Thyroid gland (tissue), 4 donors: ENCODE results near the gene RAB9B.

Source experiments
- POLR2A ChIP-seq, 2 donors: fragments of 450-650 bp; IDR thresholded peaks; one replicate each; pipeline ENCODE4 v1.6.1; 2017; ENCODE audit warnings: antibody characterized with exemption in 2 of 2, mild to moderate bottlenecking in 2 of 2, moderate library complexity in 1 of 2
- TF ChIP-seq, protein P1 (sequence below), 6 experiments: fragments of 200-600 bp in 3 of 6; fragments of 450-650 bp in 3 of 6; sonication (generic) in 3 of 6; IDR thresholded peaks; one replicate each; pipeline ENCODE4 v1.5.1; 2016 to 2019; ENCODE audit warnings: antibody characterized with exemption in 6 of 6, mild to moderate bottlenecking in 2 of 6, inconsistent platforms in 1 of 6, moderate library complexity in 1 of 6

DNA sequence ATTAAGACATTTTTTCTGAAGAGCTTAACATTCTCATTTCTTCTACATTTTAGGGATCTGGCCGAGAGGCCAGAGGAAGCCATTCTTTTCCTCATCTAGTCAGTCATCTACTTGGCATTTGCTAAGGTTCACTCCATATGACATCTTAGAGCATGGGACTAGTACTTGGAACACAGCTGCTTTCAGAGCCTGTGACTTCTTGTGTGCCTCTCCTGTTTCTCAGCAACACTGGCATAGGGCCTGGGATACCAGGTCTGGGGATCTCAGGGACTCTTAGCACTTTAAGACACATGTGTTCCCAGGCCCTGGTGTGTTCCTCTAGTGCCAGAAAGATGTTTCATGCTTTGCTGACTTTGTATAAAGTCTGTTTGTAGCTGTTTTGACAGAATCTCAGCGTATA is 48.1 kb downstream of the RAB9B start:
- TF ChIP-seq, protein P1, sequence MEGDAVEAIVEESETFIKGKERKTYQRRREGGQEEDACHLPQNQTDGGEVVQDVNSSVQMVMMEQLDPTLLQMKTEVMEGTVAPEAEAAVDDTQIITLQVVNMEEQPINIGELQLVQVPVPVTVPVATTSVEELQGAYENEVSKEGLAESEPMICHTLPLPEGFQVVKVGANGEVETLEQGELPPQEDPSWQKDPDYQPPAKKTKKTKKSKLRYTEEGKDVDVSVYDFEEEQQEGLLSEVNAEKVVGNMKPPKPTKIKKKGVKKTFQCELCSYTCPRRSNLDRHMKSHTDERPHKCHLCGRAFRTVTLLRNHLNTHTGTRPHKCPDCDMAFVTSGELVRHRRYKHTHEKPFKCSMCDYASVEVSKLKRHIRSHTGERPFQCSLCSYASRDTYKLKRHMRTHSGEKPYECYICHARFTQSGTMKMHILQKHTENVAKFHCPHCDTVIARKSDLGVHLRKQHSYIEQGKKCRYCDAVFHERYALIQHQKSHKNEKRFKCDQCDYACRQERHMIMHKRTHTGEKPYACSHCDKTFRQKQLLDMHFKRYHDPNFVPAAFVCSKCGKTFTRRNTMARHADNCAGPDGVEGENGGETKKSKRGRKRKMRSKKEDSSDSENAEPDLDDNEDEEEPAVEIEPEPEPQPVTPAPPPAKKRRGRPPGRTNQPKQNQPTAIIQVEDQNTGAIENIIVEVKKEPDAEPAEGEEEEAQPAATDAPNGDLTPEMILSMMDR (IDR thresholded peaks at IDR 0.05), result no peak
- TF ChIP-seq POLR2A (IDR thresholded peaks at IDR 0.05), result no peak
